H1 (cell line): Measurements from ENCODE around the gene DENND4B. TPM values are rescaled to one million over a fixed set of nuclear protein-coding genes. Genes with fewer than 3 reads are reported as not detected.

Source experiments
- CTCF ChIA-PET: fragments of 300-600 bp; sonication (Branson Sonifier 250); formaldehyde crosslinking; loops from one replicate; lab custom pipeline; 2021; ENCODE audit not compliant: partially characterized antibody; lab: Charles Lee
- POLR2A ChIA-PET: fragments of 300-600 bp; sonication (Branson Sonifier 250); formaldehyde crosslinking; loops from one replicate; lab custom pipeline; 2021; ENCODE audit warnings: inconsistent platforms; ENCODE audit not compliant: partially characterized antibody; lab: Charles Lee
- DNase-seq, 2 experiments: peaks; one replicate each; pipeline versions ENCODE4 v3.0.0 to v3.0.0-alpha.2; 2010 to 2022; ENCODE audit warnings: low spot score in 2 of 2, low read depth in 1 of 2, mixed read lengths in 1 of 2
- FAIRE-seq: peaks from 2 replicates; lab custom pipeline; 2011; peaks lifted over from hg19 to GRCh38; lab: Jason Lieb, UNC
- H2AFZ ChIP-seq: 2 replicates; pipeline ENCODE4 v1.8.1; 2012; ENCODE audit warnings: low read length, inconsistent platforms
- H2AK5ac ChIP-seq: 2 replicates; pipeline ENCODE4 v1.6.1; 2013; ENCODE audit warnings: low read depth, low read length
- H2BK120ac ChIP-seq: replicated peaks from 2 replicates; pipeline ENCODE3; 2013; ENCODE audit warnings: low read depth, low read length, inconsistent platforms
- H2BK12ac ChIP-seq: 2 replicates; pipeline ENCODE4 v1.6.1; 2013; ENCODE audit warnings: low read depth, low read length
- H2BK15ac ChIP-seq: 2 replicates; pipeline ENCODE4 v1.6.1; 2013; ENCODE audit warnings: low read length
- H2BK20ac ChIP-seq: 2 replicates; pipeline ENCODE4 v1.6.1; 2013; ENCODE audit warnings: low read length
- H2BK5ac ChIP-seq: 2 replicates; pipeline ENCODE4 v1.6.1; 2013; ENCODE audit warnings: low read depth, low read length
- H3K14ac ChIP-seq: 2 replicates; pipeline ENCODE4 v1.6.1; 2013; ENCODE audit warnings: inconsistent platforms; ENCODE audit not compliant: insufficient read length
- H3K18ac ChIP-seq: 2 replicates; pipeline ENCODE4 v1.6.1; 2013; ENCODE audit warnings: low read length; ENCODE audit errors: extremely low read depth
- H3K23ac ChIP-seq: 2 replicates; pipeline ENCODE4 v1.6.1; 2013; ENCODE audit warnings: inconsistent platforms; ENCODE audit not compliant: insufficient read length
- H3K23me2 ChIP-seq: 2 replicates; pipeline ENCODE4 v1.6.1; 2013; ENCODE audit warnings: low read depth, low read length
- H3K27ac ChIP-seq: 2 replicates; pipeline ENCODE4 v1.6.1; 2011; ENCODE audit warnings: low read depth, low read length, inconsistent platforms
- H3K27me3 ChIP-seq, 4 experiments: replicated peaks in 1 of 4; 1 replicate in 1 of 4; 2 replicates in 3 of 4; pipeline versions ENCODE4 v1.6.1 to v1.8.1; 2011 to 2013; ENCODE audit warnings: low read length in 3 of 4, mild to moderate bottlenecking in 3 of 4, inconsistent platforms in 2 of 4, mixed read lengths in 2 of 4, moderate library complexity in 1 of 4; ENCODE audit not compliant: control insufficient read depth in 3 of 4, insufficient read depth in 3 of 4; ENCODE audit errors: extremely low read depth in 1 of 4
- H3K36me3 ChIP-seq, 4 experiments: 2 replicates each; pipeline versions ENCODE4 v1.6.1 to v1.8.1; 2011 to 2013; ENCODE audit warnings: mild to moderate bottlenecking in 4 of 4, low read length in 3 of 4, moderate library complexity in 2 of 4, control low read depth in 1 of 4, inconsistent platforms in 1 of 4; ENCODE audit not compliant: insufficient read depth in 4 of 4, control insufficient read depth in 2 of 4
- H3K4ac ChIP-seq: replicated peaks from 2 replicates; pipeline ENCODE3; 2013; ENCODE audit warnings: low read length, low read depth, mixed read lengths, inconsistent platforms; ENCODE audit not compliant: insufficient read length
- H3K4me1 ChIP-seq, 4 experiments: replicated peaks in 1 of 4; 1 replicate in 1 of 4; 2 replicates in 3 of 4; pipeline versions ENCODE4 v1.6.1 to v1.8.1; 2011 to 2013; ENCODE audit warnings: low read length in 3 of 4, inconsistent platforms in 2 of 4, mixed read lengths in 1 of 4; ENCODE audit not compliant: insufficient read depth in 4 of 4, control insufficient read depth in 3 of 4
- H3K4me2 ChIP-seq, 2 experiments: 2 replicates each; pipeline versions ENCODE4 v1.6.1 to v1.8.1; 2011 to 2013; ENCODE audit warnings: low read depth in 2 of 2, low read length in 2 of 2, control low read depth in 1 of 2, inconsistent platforms in 1 of 2, mild to moderate bottlenecking in 1 of 2; ENCODE audit not compliant: insufficient read depth in 1 of 2
- H3K4me3 ChIP-seq, 4 experiments: fragments of 200-600, 300-600 bp in 1 of 4; sonication (generic), shearing (Covaris generic), sonication (Bioruptor Twin) in 1 of 4; 2 replicates each; pipeline versions ENCODE4 v1.5.1 to v1.8.1; 2011 to 2016; ENCODE audit warnings: low read length in 4 of 4, low read depth in 3 of 4, control low read depth in 2 of 4, inconsistent platforms in 2 of 4, mild to moderate bottlenecking in 2 of 4, mixed read lengths in 1 of 4, moderate library complexity in 1 of 4; ENCODE audit not compliant: insufficient read depth in 2 of 4; ENCODE audit errors: extremely low read depth in 1 of 4
- H3K56ac ChIP-seq: replicated peaks from 2 replicates; pipeline ENCODE3; 2013; ENCODE audit warnings: low read depth, mild to moderate bottlenecking, mixed read lengths, low read length, inconsistent platforms; ENCODE audit not compliant: insufficient read length
- H3K79me1 ChIP-seq: 2 replicates; pipeline ENCODE4 v1.6.1; 2013; ENCODE audit warnings: low read depth, low read length, control low read depth
- H3K79me2 ChIP-seq, 2 experiments: 2 replicates each; pipeline versions ENCODE4 v1.6.1 to v1.8.1; 2012 to 2013; ENCODE audit warnings: low read length in 2 of 2, mild to moderate bottlenecking in 2 of 2, inconsistent platforms in 1 of 2; ENCODE audit not compliant: insufficient read depth in 2 of 2, control insufficient read depth in 1 of 2
- H3K9ac ChIP-seq, 4 experiments: replicated peaks in 1 of 4; 1 replicate in 1 of 4; 2 replicates in 3 of 4; pipeline versions ENCODE4 v1.6.1 to v1.8.1; 2011 to 2013; ENCODE audit warnings: low read depth in 3 of 4, low read length in 3 of 4, control low read depth in 2 of 4, mild to moderate bottlenecking in 2 of 4, moderate library complexity in 2 of 4, inconsistent platforms in 1 of 4; ENCODE audit errors: extremely low read depth in 1 of 4
- H3K9me3 ChIP-seq, 2 experiments: 2 replicates each; pipeline versions ENCODE4 v1.6.1 to v1.8.1; 2012 to 2013; ENCODE audit warnings: mild to moderate bottlenecking in 2 of 2, moderate library complexity in 2 of 2, control low read depth in 1 of 2, inconsistent platforms in 1 of 2, low read depth in 1 of 2, low read length in 1 of 2, mixed read lengths in 1 of 2; ENCODE audit not compliant: insufficient read depth in 2 of 2
- H4K20me1 ChIP-seq, 2 experiments: replicated peaks in 1 of 2; 2 replicates each; pipeline versions ENCODE3 to v1.8.1; 2011 to 2013; ENCODE audit warnings: inconsistent platforms in 2 of 2, low read length in 2 of 2, mild to moderate bottlenecking in 1 of 2; ENCODE audit not compliant: insufficient read depth in 2 of 2, control insufficient read depth in 1 of 2
- H4K5ac ChIP-seq: 2 replicates; pipeline ENCODE4 v1.6.1; 2013; ENCODE audit warnings: low read length, low read depth, mixed read lengths, inconsistent platforms; ENCODE audit not compliant: insufficient read length
- H4K8ac ChIP-seq: 2 replicates; pipeline ENCODE4 v1.8.0; 2013; ENCODE audit warnings: mild to moderate bottlenecking, moderate library complexity, low read length, inconsistent platforms; ENCODE audit not compliant: insufficient read depth; ENCODE audit errors: extremely low read depth
- H4K91ac ChIP-seq: replicated peaks from 2 replicates; pipeline ENCODE3; 2013; ENCODE audit warnings: low read length, mixed read lengths, inconsistent platforms; ENCODE audit not compliant: insufficient read length
- GABPA ChIP-seq: IDR thresholded peaks from 2 replicates; pipeline ENCODE4 v1.6.1; 2011; ENCODE audit warnings: mild to moderate bottlenecking, low read length, moderate library complexity, borderline replicate concordance; ENCODE audit not compliant: insufficient read depth
- GTF2F1 ChIP-seq: IDR thresholded peaks from 2 replicates; pipeline ENCODE4 v1.6.1; 2012; ENCODE audit warnings: low read depth, low read length, improper control_type of control experiment, borderline replicate concordance
- JUN ChIP-seq: IDR thresholded peaks from 2 replicates; pipeline ENCODE4 v1.6.1; 2011; ENCODE audit warnings: low read depth, mild to moderate bottlenecking, improper control_type of control experiment, low read length
- NRF1 ChIP-seq: IDR thresholded peaks from 2 replicates; pipeline ENCODE4 v1.6.1; 2011; ENCODE audit warnings: mild to moderate bottlenecking, low read depth, low read length, improper control_type of control experiment
- PHF8 ChIP-seq: fragments of 200-600 bp; sonication (generic); conservative IDR thresholded peaks from 2 replicates; pipeline ENCODE4 v1.7.1; 2012; ENCODE audit warnings: low read depth, mild to moderate bottlenecking, inconsistent platforms, low read length, moderate library complexity
- RBBP5 ChIP-seq: IDR thresholded peaks from 2 replicates; pipeline ENCODE4 v1.7.1; 2012; ENCODE audit warnings: low read depth, mild to moderate bottlenecking, inconsistent platforms, low read length, moderate library complexity, borderline replicate concordance
- SAP30 ChIP-seq: fragments of 300-600 bp; sonication (generic); IDR thresholded peaks from 2 replicates; pipeline ENCODE4 v1.7.1; 2012; ENCODE audit warnings: low read length, moderate library complexity, mild to moderate bottlenecking, inconsistent platforms; ENCODE audit not compliant: insufficient read depth, insufficient replicate concordance
- SRF ChIP-seq: IDR thresholded peaks from 2 replicates; pipeline ENCODE4 v1.6.1; 2011; ENCODE audit warnings: mild to moderate bottlenecking, low read depth, low read length, moderate library complexity
- TAF7 ChIP-seq: optimal IDR thresholded peaks from 2 replicates; pipeline ENCODE3; 2011; ENCODE audit warnings: low read depth, mild to moderate bottlenecking, inconsistent platforms, low read length, moderate library complexity, borderline replicate concordance
- WGBS, 2 experiments: shearing (Covaris generic) in 1 of 2; methylation state at CpG; one replicate each; pipeline versions ENCODE4 v1.1.6 to v1.1.7; 2013 to 2015; ENCODE audit warnings: low lambda C conversion rate in 2 of 2, mixed read lengths in 2 of 2, inconsistent platforms in 1 of 2, low coverage in 1 of 2, missing lambda C conversion rate in 1 of 2; ENCODE audit not compliant: insufficient replicate concordance in 2 of 2, insufficient coverage in 1 of 2, insufficient read length in 1 of 2; ENCODE audit errors: extremely low coverage in 1 of 2, missing lambda C conversion rate in 1 of 2; 5-methylcytosine and 5-hydroxymethylcytosine counted together
- polyA plus RNA-seq, 7 experiments: library from polyadenylated mRNA; depleted of rRNA in 3 of 7; stranded (reverse) in 5 of 7; unstranded in 2 of 7; fragments of >200 nt in 5 of 7; fragments of 200-250 nt in 2 of 7; gene quantifications; 1 replicate in 5 of 7; 2 replicates in 1 of 7; 4 replicates in 1 of 7; pipeline versions ENCODE4 v1.2.1 to v1.2.3, GENCODE V29; 2011 to 2013; ENCODE audit warnings: missing spikeins in 2 of 7, mixed read lengths in 2 of 7
- total RNA-seq: library from RNA; stranded (reverse); fragmentation: NEBNext Ultra II Directional; extraction: Animal tissue kit (Norgen Biotek cat#: 25700); gene quantifications from 2 replicates; pipeline ENCODE4 v1.2.1, GENCODE V29; 2021
- TF ChIP-seq, protein P1 (sequence below): IDR thresholded peaks from 2 replicates; pipeline ENCODE4 v1.6.1; 2011; ENCODE audit warnings: low read length, improper control_type of control experiment

The DENND4B gene
- total and polyA plus RNA-seq, 2 of the 8 experiments (the other 6 are each of a cell fraction or from before 2014, with no cell fraction given) = 45.6 to 61.1 TPM

DNA sequence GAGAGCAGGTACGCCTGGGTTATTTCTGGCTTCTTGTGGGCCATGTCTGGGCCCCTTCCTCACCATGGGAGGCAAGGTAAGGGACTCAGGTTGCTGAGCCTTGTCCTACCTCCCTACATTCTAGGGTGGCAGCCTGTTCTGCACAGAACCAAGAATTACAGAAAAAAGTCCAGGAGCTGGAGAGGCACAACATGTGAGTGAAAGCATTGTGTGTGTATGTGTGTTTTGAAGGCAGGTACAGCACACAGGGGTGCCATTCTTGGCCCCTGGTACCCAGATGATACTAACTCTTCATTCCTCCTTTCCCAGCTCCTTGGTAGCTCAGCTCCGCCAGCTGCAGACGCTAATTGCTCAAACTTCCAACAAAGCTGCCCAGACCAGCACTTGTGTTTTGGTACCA is 26.6 kb upstream of the DENND4B start:
- no peak overlapping the region for H3K27ac ChIP-seq

More for the DNA sequence above, 26.6 kb upstream of the DENND4B start:
- no peaks in the 10 kb centered on the region for H4K20me1 ChIP-seq
- no peak overlapping the region for H3K14ac ChIP-seq
- no peak overlapping the region for H2AFZ ChIP-seq
- H3K36me3 ChIP-seq = peaks cover 11 to 36% (median 18%) of the 10 kb centered on the region in 4 experiments; a peak in 7 of 8 replicates
- no peak overlapping the region for H2AK5ac ChIP-seq
- no peak overlapping the region for H3K4ac ChIP-seq
- no peak overlapping the region for H2BK120ac ChIP-seq
- no peak overlapping the region for H4K91ac ChIP-seq
- CTCF ChIA-PET = interaction anchor here (2.2 to 3.8 kb wide), 3 partner anchors 10 to 27 kb away, joined by 8 to 14 read pairs (median 8); partner anchors contain the start of genes DENND4B, RAB13 and SLC39A1
- H3K23me2 ChIP-seq = peaks cover 16% of the 10 kb centered on the region
- no peak for TF ChIP-seq GTF2F1
- TF ChIP-seq, protein P1, sequence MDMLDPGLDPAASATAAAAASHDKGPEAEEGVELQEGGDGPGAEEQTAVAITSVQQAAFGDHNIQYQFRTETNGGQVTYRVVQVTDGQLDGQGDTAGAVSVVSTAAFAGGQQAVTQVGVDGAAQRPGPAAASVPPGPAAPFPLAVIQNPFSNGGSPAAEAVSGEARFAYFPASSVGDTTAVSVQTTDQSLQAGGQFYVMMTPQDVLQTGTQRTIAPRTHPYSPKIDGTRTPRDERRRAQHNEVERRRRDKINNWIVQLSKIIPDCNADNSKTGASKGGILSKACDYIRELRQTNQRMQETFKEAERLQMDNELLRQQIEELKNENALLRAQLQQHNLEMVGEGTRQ = no peak
- TF ChIP-seq RBBP5 = no peak
- no peak for TF ChIP-seq GABPA
- TF ChIP-seq PHF8 = no peak
- TF ChIP-seq JUN = no peak
- no peak for TF ChIP-seq SRF
- TF ChIP-seq TAF7 = no peak
- TF ChIP-seq SAP30 = no peak
- no peak for TF ChIP-seq NRF1
- H3K4me1 ChIP-seq = peaks cover 0 to 8% (median 3%) of the 10 kb centered on the region in 4 experiments; a peak in 4 of 7 replicates
- no peak overlapping the region for H2BK5ac ChIP-seq
- H3K56ac ChIP-seq = no peak overlapping the region
- FAIRE-seq (no peak), DNase-seq (no peak)
- no peak overlapping the region for H3K9ac ChIP-seq
- no peak overlapping the region for H3K18ac ChIP-seq
- no peak overlapping the region for H4K8ac ChIP-seq
- H3K79me1 ChIP-seq = peaks cover 6% of the 10 kb centered on the region
- H3K27me3 ChIP-seq = no peaks in the 10 kb centered on the region
- H3K79me2 ChIP-seq = peaks cover 0 to 27% of the 10 kb centered on the region in 2 experiments; a peak in 2 of 4 replicates
- POLR2A ChIA-PET = interaction anchor here (1.6 to 15.5 kb wide), 6 partner anchors 7 to 180 kb away, joined by 3 to 276 read pairs (median 80); partner anchors contain the start of genes CREB3L4, CRTC2, DENND4B and RAB13
- no peak overlapping the region for H2BK20ac ChIP-seq
- H2BK12ac ChIP-seq = no peak overlapping the region
- no peak overlapping the region for H3K23ac ChIP-seq
- H2BK15ac ChIP-seq = no peak overlapping the region
- H3K9me3 ChIP-seq = no peaks in the 10 kb centered on the region
- H3K4me2 ChIP-seq = no peak overlapping the region
- H4K5ac ChIP-seq = no peak overlapping the region
- H3K4me3 ChIP-seq = no peak overlapping the region
- WGBS, 2 experiments = 96% methylated on average over 3 of the region's 3 CpGs; no CpG with 5 or more reads in 1 of the 2 experiments
